ENCODE measurements around the gene SRGAP1. TPM values are rescaled to one million over a fixed set of nuclear protein-coding genes. Genes with fewer than 3 reads are reported as not detected.
"Not testable (repeated sequence)": the region's sequence is repeated elsewhere in the genome, so short reads cannot be mapped to it uniquely, and the experiment has no call there.

SRGAP1 gene
- total RNA-seq, 1 donor from 2014 or later: 5.8 TPM

GRCh38 chr12:64010069-64010686, 165.7 kb downstream of the SRGAP1 start:
- no peak for ATAC-seq

- ATAC-seq: no peak
These were observed 172.0 kb downstream of the SRGAP1 start for GRCh38 chr12:64016521-64016920.

- ATAC-seq: not testable (repeated sequence)
These were observed 173.6 kb downstream of the SRGAP1 start for GRCh38 chr12:64018116-64018515.

GRCh38 chr12:64018524-64018923, 174.0 kb downstream of the SRGAP1 start:
- ATAC-seq: no peak

GRCh38 chr12:64019101-64019500, 174.6 kb downstream of the SRGAP1 start:
- ATAC-seq: no peak

- ATAC-seq: no peak
These were observed 175.2 kb downstream of the SRGAP1 start for GRCh38 chr12:64019654-64020053.

- no peak for ATAC-seq
These were observed 180.9 kb downstream of the SRGAP1 start for GRCh38 chr12:64025174-64025958.

- no peak for ATAC-seq
These were observed 182.8 kb downstream of the SRGAP1 start for GRCh38 chr12:64027311-64027710.

- no peak for ATAC-seq
These were observed 184.0 kb downstream of the SRGAP1 start for GRCh38 chr12:64028541-64028940.

- ATAC-seq: no peak
These were observed 184.7 kb downstream of the SRGAP1 start for GRCh38 chr12:64029013-64029857.

- no peak for ATAC-seq
These were observed 185.7 kb downstream of the SRGAP1 start for GRCh38 chr12:64030155-64030554.

GRCh38 chr12:64034056-64034455, 189.6 kb downstream of the SRGAP1 start:
- ATAC-seq: not testable (repeated sequence)

GRCh38 chr12:64034901-64035576, 190.5 kb downstream of the SRGAP1 start:
- ATAC-seq: no peak

- ATAC-seq: no peak
These were observed 191.9 kb downstream of the SRGAP1 start for GRCh38 chr12:64036414-64036813.

- peak; percentile 39 for ATAC-seq
These were observed 194.9 kb downstream of the SRGAP1 start for GRCh38 chr12:64039281-64039871.

- no peak for ATAC-seq
These were observed 198.4 kb downstream of the SRGAP1 start for GRCh38 chr12:64042911-64043310.

GRCh38 chr12:64044191-64044590, 199.7 kb downstream of the SRGAP1 start:
- no peak for ATAC-seq

GRCh38 chr12:64051057-64051456, 206.6 kb downstream of the SRGAP1 start:
- ATAC-seq: no peak

GRCh38 chr12:64053117-64053516, 208.6 kb downstream of the SRGAP1 start:
- ATAC-seq: no peak

GRCh38 chr12:64054079-64054520, 209.6 kb downstream of the SRGAP1 start:
- ATAC-seq: no peak

GRCh38 chr12:64056741-64057140, 212.2 kb downstream of the SRGAP1 start:
- no peak for ATAC-seq

- ATAC-seq: no peak
These were observed 213.2 kb downstream of the SRGAP1 start for GRCh38 chr12:64057706-64058105.
